Measurements from ENCODE around the gene PPM1H. TPM values are rescaled to one million over a fixed set of nuclear protein-coding genes. Genes with fewer than 3 reads are reported as not detected.
"Not testable (repeated sequence)": the region's sequence is repeated elsewhere in the genome, so short reads cannot be mapped to it uniquely, and the experiment has no call there.

PPM1H gene
- polyA plus RNA-seq, 1 of the 3 experiments (the other 2 are of a cell fraction), result 0.13 TPM

GRCh38 chr12:62762645-62763044 is 172.3 kb downstream of the PPM1H start:
- TF ChIP-seq FOXM1 (IDR thresholded peaks at IDR 0.05; ENCODE audit: low read depth) (no peak), TAF1 (IDR thresholded peaks at IDR 0.05; ENCODE audit: borderline replicate concordance, low read depth, low read length) (no peak), EP300 (IDR thresholded peaks at IDR 0.05; ENCODE audit: borderline replicate concordance in 1 of 2, low read depth in 1 of 2, low read length in 1 of 2) (no peak), RXRA (IDR thresholded peaks at IDR 0.05; ENCODE audit: borderline replicate concordance, low read depth) (no peak), RAD21 (IDR thresholded peaks at IDR 0.05; ENCODE audit: low read length) (no peak), RFX5 (IDR thresholded peaks at IDR 0.05; ENCODE audit: low read length) (no peak)
- Histone ChIP-seq H3F3A (replicated peaks; ENCODE audit: insufficient read depth) (no peaks in the 10 kb centered on the region), H3K4me2 (no peak overlapping the region), H3K9ac (no peak overlapping the region), H3K9me2 (no peaks in the 10 kb centered on the region), H3K36me3 (replicated peaks in 1 of 2; ENCODE audit: control insufficient read depth in 1 of 2, insufficient read depth in 2 of 2, low read length in 1 of 2) (no peaks in the 10 kb centered on the region), H3K4me3 (ENCODE audit: low read depth in 2 of 2, low read length in 1 of 2) (no peak overlapping the region), H3K79me2 (ENCODE audit: insufficient read depth) (no peaks in the 10 kb centered on the region), H3K27ac (ENCODE audit: low read depth in 2 of 2, low read length in 1 of 2) (no peak overlapping the region), H4K20me1 (ENCODE audit: insufficient read depth) (no peaks in the 10 kb centered on the region), H2AFZ (ENCODE audit: low read depth) (no peak overlapping the region), H3K4me1 (ENCODE audit: control insufficient read depth in 1 of 2, insufficient read depth in 2 of 2, low read depth in 1 of 2, low read length in 1 of 2) (no peaks in the 10 kb centered on the region; a peak in 1 of 4 replicates), H3K9me3 (no peaks in the 10 kb centered on the region), H3K27me3 (ENCODE audit: insufficient read depth) (no peaks in the 10 kb centered on the region)
- no peak for DNase-seq
- POLR2A ChIA-PET, result no interaction called here
- CTCF ChIA-PET, result interaction anchor here (1.4 kb wide), 1 partner anchor 17 kb away, joined by 4 read pairs; no protein-coding TSS in a partner anchor
- WGBS (ENCODE audit: low lambda C conversion rate), result 67% methylated on average over 3 of the region's 3 CpGs

GRCh38 chr12:62761658-62762057 is 173.3 kb downstream of the PPM1H start:
- Histone ChIP-seq H3K36me3 (replicated peaks in 1 of 2; ENCODE audit: control insufficient read depth in 1 of 2, insufficient read depth in 2 of 2, low read length in 1 of 2) (no peaks in the 10 kb centered on the region), H3K79me2 (ENCODE audit: insufficient read depth) (no peaks in the 10 kb centered on the region), H3K4me2 (no peak overlapping the region), H3F3A (replicated peaks; ENCODE audit: insufficient read depth) (no peaks in the 10 kb centered on the region), H3K4me1 (ENCODE audit: control insufficient read depth in 1 of 2, insufficient read depth in 2 of 2, low read depth in 1 of 2, low read length in 1 of 2) (no peaks in the 10 kb centered on the region; a peak in 1 of 4 replicates), H3K27ac (ENCODE audit: low read depth in 2 of 2, low read length in 1 of 2) (no peak overlapping the region), H4K20me1 (ENCODE audit: insufficient read depth) (no peaks in the 10 kb centered on the region), H3K4me3 (ENCODE audit: low read depth in 2 of 2, low read length in 1 of 2) (no peak overlapping the region), H3K9me3 (no peaks in the 10 kb centered on the region), H3K9me2 (no peaks in the 10 kb centered on the region), H3K27me3 (ENCODE audit: insufficient read depth) (no peaks in the 10 kb centered on the region), H2AFZ (ENCODE audit: low read depth) (no peak overlapping the region), H3K9ac (no peak overlapping the region)
- ChIA-PET POLR2A (no interaction called here), CTCF (interaction anchor here (0.6 to 1.4 kb wide), 2 partner anchors 8 to 16 kb away, joined by 3 to 4 read pairs; no protein-coding TSS in a partner anchor)
- WGBS (ENCODE audit: low lambda C conversion rate), result 93% methylated on average over 4 of the region's 5 CpGs
- no peak for DNase-seq
- no peak for TF ChIP-seq TCF12 (IDR thresholded peaks at IDR 0.05)
- TF ChIP-seq SMC3 (IDR thresholded peaks at IDR 0.05; ENCODE audit: low read depth, low read length), result no peak
- TF ChIP-seq TEAD4 (IDR thresholded peaks at IDR 0.05; ENCODE audit: borderline replicate concordance, insufficient read depth), result no peak
- TF ChIP-seq USF2 (IDR thresholded peaks at IDR 0.05; ENCODE audit: borderline replicate concordance, low read depth, low read length), result no peak

- no peak overlapping the region for H3K27ac ChIP-seq (ENCODE audit: low read depth in 2 of 2, low read length in 1 of 2)
- POLR2A ChIA-PET, result no interaction called here
- H3F3A ChIP-seq (replicated peaks; ENCODE audit: insufficient read depth), result no peaks in the 10 kb centered on the region
Measured at GRCh38 chr12:62760779-62761178, 174.2 kb downstream of the PPM1H start.

GRCh38 chr12:62760341-62760740 is 174.6 kb downstream of the PPM1H start:
- H3K9me2 ChIP-seq; H2AFZ ChIP-seq (ENCODE audit: low read depth); H3K27ac ChIP-seq (ENCODE audit: low read depth in 2 of 2, low read length in 1 of 2); H3K36me3 ChIP-seq (replicated peaks in 1 of 2; ENCODE audit: control insufficient read depth in 1 of 2, insufficient read depth in 2 of 2, low read length in 1 of 2); H3K4me3 ChIP-seq (ENCODE audit: low read depth in 2 of 2, low read length in 1 of 2); H3K9me3 ChIP-seq; H3K79me2 ChIP-seq (ENCODE audit: insufficient read depth); CTCF ChIA-PET; DNase-seq; POLR2A ChIA-PET; H3F3A ChIP-seq (replicated peaks; ENCODE audit: insufficient read depth); H3K4me1 ChIP-seq (ENCODE audit: control insufficient read depth in 1 of 2, insufficient read depth in 2 of 2, low read depth in 1 of 2, low read length in 1 of 2); H3K27me3 ChIP-seq (ENCODE audit: insufficient read depth); H3K4me2 ChIP-seq; H3K9ac ChIP-seq; H4K20me1 ChIP-seq (ENCODE audit: insufficient read depth): not testable (repeated sequence)
- 75% methylated on average over 3 of the region's 3 CpGs for WGBS (ENCODE audit: low lambda C conversion rate)

More at GRCh38 chr12:62760779-62761178, 174.2 kb downstream of the PPM1H start:
- Histone ChIP-seq H2AFZ (ENCODE audit: low read depth) (no peak overlapping the region), H3K4me1 (ENCODE audit: control insufficient read depth in 1 of 2, insufficient read depth in 2 of 2, low read depth in 1 of 2, low read length in 1 of 2) (no peaks in the 10 kb centered on the region; a peak in 1 of 4 replicates), H3K9me3 (no peaks in the 10 kb centered on the region), H3K27me3 (ENCODE audit: insufficient read depth) (no peaks in the 10 kb centered on the region), H3K36me3 (replicated peaks in 1 of 2; ENCODE audit: control insufficient read depth in 1 of 2, insufficient read depth in 2 of 2, low read length in 1 of 2) (no peaks in the 10 kb centered on the region), H3K9ac (no peak overlapping the region), H3K4me2 (no peak overlapping the region), H3K79me2 (ENCODE audit: insufficient read depth) (no peaks in the 10 kb centered on the region), H3K4me3 (ENCODE audit: low read depth in 2 of 2, low read length in 1 of 2) (no peak overlapping the region), H3K9me2 (no peaks in the 10 kb centered on the region), H4K20me1 (ENCODE audit: insufficient read depth) (no peaks in the 10 kb centered on the region)
- WGBS (ENCODE audit: low lambda C conversion rate), result 64% methylated on average over 2 of the region's 2 CpGs
- TF ChIP-seq RCOR1 (IDR thresholded peaks at IDR 0.05; ENCODE audit: low read length), result no peak
- no peak for TF ChIP-seq MAX (IDR thresholded peaks at IDR 0.05; ENCODE audit: low read depth)
- TF ChIP-seq SMC3 (IDR thresholded peaks at IDR 0.05; ENCODE audit: low read depth, low read length), result no peak
- no peak for TF ChIP-seq YY1 (IDR thresholded peaks at IDR 0.05; ENCODE audit: low read depth)
- TF ChIP-seq EP300 (IDR thresholded peaks at IDR 0.05; ENCODE audit: borderline replicate concordance in 1 of 2, low read depth in 1 of 2, low read length in 1 of 2), result no peak
- TF ChIP-seq EZH2phosphoT487 (IDR thresholded peaks at IDR 0.05; ENCODE audit: borderline replicate concordance, low read depth), result no peak
- no peak for TF ChIP-seq TEAD4 (IDR thresholded peaks at IDR 0.05; ENCODE audit: borderline replicate concordance, insufficient read depth)
- DNase-seq, result no peak
- CTCF ChIA-PET, result no interaction called here
